ENCODE measurements around the gene THAP5.

The THAP5 gene

DNA sequence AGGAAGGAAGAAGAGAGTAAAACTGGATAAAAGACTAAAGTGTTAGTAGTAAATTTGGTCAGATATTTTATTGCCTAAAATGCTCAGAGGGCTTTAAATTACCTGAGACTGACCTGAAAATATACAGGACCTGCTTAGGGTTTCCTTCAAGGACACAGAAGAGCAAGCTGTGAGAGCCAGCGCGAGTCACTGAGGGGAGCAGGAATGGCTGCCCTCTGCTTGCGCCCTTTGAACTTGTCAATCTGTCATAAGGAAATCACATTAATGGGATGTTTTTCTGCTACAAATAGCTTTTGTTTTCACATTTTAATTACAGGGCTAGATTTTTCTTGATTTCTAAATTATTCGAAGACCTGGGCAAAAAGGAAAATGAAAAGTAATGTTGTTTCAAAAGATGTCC, 27.1 kb upstream of the THAP5 start:
- Histone ChIP-seq H3K4me2 (ENCODE audit: low read depth, low read length) (no peak overlapping the region), H3K79me2 (ENCODE audit: low read length) (no peaks in the 10 kb centered on the region), H3K4me3 (ENCODE audit: low read length) (no peak overlapping the region), H3K9me2 (replicated peaks; ENCODE audit: insufficient read depth, low read length) (no peaks in the 10 kb centered on the region), H3K27ac (ENCODE audit: low read length) (no peak overlapping the region), H3K9me3 (replicated peaks; ENCODE audit: insufficient read depth, low read length) (no peaks in the 10 kb centered on the region), H3K27me3 (replicated peaks; ENCODE audit: insufficient read depth, low read length) (no peaks in the 10 kb centered on the region), H3F3A (ENCODE audit: insufficient read depth, low read length) (no peaks in the 10 kb centered on the region), H3K9ac (ENCODE audit: low read length) (no peak overlapping the region), H3K36me3 (replicated peaks; ENCODE audit: insufficient read depth, low read length) (no peaks in the 10 kb centered on the region), H2AFZ (ENCODE audit: low read length) (no peak overlapping the region), H3K4me1 (ENCODE audit: low read length) (no peaks in the 10 kb centered on the region), H4K20me1 (ENCODE audit: insufficient read depth, low read length) (no peaks in the 10 kb centered on the region)
- DNase-seq, result peak; percentile 69
- TF ChIP-seq, protein P1, sequence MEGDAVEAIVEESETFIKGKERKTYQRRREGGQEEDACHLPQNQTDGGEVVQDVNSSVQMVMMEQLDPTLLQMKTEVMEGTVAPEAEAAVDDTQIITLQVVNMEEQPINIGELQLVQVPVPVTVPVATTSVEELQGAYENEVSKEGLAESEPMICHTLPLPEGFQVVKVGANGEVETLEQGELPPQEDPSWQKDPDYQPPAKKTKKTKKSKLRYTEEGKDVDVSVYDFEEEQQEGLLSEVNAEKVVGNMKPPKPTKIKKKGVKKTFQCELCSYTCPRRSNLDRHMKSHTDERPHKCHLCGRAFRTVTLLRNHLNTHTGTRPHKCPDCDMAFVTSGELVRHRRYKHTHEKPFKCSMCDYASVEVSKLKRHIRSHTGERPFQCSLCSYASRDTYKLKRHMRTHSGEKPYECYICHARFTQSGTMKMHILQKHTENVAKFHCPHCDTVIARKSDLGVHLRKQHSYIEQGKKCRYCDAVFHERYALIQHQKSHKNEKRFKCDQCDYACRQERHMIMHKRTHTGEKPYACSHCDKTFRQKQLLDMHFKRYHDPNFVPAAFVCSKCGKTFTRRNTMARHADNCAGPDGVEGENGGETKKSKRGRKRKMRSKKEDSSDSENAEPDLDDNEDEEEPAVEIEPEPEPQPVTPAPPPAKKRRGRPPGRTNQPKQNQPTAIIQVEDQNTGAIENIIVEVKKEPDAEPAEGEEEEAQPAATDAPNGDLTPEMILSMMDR (IDR thresholded peaks at IDR 0.05; ENCODE audit: low read length), result peak; percentile 72
- TF ChIP-seq EZH2 (optimal IDR thresholded peaks at IDR 0.05; ENCODE audit: low read depth, low read length), result no peak
- no peak for TF ChIP-seq EZH2phosphoT487 (IDR thresholded peaks at IDR 0.05; ENCODE audit: low read length)

DNA sequence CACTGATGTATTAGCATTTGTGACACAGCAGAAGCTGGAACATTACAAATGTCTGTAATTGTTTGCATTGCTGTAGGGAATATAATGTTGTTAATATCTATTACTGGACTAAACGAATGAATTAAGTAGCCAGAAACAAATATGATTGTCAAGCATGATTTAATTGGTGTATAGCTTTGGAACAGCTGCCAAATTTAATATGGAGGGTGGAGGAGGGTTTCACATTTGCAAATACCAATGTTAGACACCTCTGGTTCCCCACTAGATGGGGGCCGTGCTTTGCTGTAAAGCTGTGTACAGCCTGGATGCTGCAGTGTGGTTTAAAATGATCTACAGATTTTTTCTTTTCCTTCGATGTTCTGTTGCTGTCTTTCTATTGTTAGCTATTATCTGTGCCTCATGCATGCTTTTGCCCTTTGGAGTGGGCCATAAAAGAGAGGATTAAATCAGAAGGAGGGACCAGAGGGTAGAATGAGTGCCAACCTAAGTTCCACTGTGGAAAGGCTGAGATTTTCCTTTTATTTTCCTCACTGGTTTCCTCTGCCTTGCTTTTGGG, 23.2 kb upstream of the THAP5 start:
- no peak overlapping the region for H3K27ac ChIP-seq (ENCODE audit: low read length)
- no peaks in the 10 kb centered on the region for H3K9me2 ChIP-seq (replicated peaks; ENCODE audit: insufficient read depth, low read length)
- H2AFZ ChIP-seq (ENCODE audit: low read length), result no peak overlapping the region
- DNase-seq, result no peak
- no peaks in the 10 kb centered on the region for H3K4me1 ChIP-seq (ENCODE audit: low read length)
- no peak overlapping the region for H3K4me2 ChIP-seq (ENCODE audit: low read depth, low read length)
- no peaks in the 10 kb centered on the region for H3K79me2 ChIP-seq (ENCODE audit: low read length)
- H4K20me1 ChIP-seq (ENCODE audit: insufficient read depth, low read length), result no peaks in the 10 kb centered on the region
- no peaks in the 10 kb centered on the region for H3K36me3 ChIP-seq (replicated peaks; ENCODE audit: insufficient read depth, low read length)
- no peak for TF ChIP-seq EZH2 (optimal IDR thresholded peaks at IDR 0.05; ENCODE audit: low read depth, low read length)
- no peak for TF ChIP-seq EZH2phosphoT487 (IDR thresholded peaks at IDR 0.05; ENCODE audit: low read length)
- TF ChIP-seq, protein P1 (IDR thresholded peaks at IDR 0.05; ENCODE audit: low read length), result no peak
- no peak overlapping the region for H3K4me3 ChIP-seq (ENCODE audit: low read length)
- no peaks in the 10 kb centered on the region for H3F3A ChIP-seq (ENCODE audit: insufficient read depth, low read length)
- H3K9ac ChIP-seq (ENCODE audit: low read length), result no peak overlapping the region
- H3K9me3 ChIP-seq (replicated peaks; ENCODE audit: insufficient read depth, low read length), result no peaks in the 10 kb centered on the region
- no peaks in the 10 kb centered on the region for H3K27me3 ChIP-seq (replicated peaks; ENCODE audit: insufficient read depth, low read length)

DNA sequence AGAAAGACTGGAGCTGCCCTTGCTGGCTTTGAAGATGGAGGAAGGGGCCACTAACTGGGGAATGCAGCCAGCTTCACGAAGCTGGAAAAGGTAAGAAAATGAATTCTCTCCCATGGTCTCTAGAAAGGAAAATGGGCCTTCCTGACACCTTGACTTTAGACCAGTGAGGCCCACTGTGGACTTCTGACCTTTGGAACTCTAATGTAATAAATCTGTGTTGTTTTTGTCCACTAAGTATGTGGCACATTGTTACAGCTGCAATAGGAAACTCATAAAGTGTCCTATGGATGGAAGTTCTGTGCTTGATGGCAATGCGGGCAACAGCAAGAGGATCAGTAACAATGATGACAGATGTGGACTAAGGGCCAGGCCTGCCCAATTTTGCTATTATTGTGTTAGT, 21.1 kb upstream of the THAP5 start:
- TF ChIP-seq EZH2phosphoT487 (IDR thresholded peaks at IDR 0.05; ENCODE audit: low read length), result no peak
- TF ChIP-seq, protein P1 (IDR thresholded peaks at IDR 0.05; ENCODE audit: low read length), result no peak
- no peak for TF ChIP-seq EZH2 (optimal IDR thresholded peaks at IDR 0.05; ENCODE audit: low read depth, low read length)
- Histone ChIP-seq H3K79me2 (ENCODE audit: low read length) (no peaks in the 10 kb centered on the region), H3K9me2 (replicated peaks; ENCODE audit: insufficient read depth, low read length) (no peaks in the 10 kb centered on the region), H3K9ac (ENCODE audit: low read length) (no peak overlapping the region), H3K27me3 (replicated peaks; ENCODE audit: insufficient read depth, low read length) (no peaks in the 10 kb centered on the region), H3K9me3 (replicated peaks; ENCODE audit: insufficient read depth, low read length) (no peaks in the 10 kb centered on the region), H4K20me1 (ENCODE audit: insufficient read depth, low read length) (no peaks in the 10 kb centered on the region), H3K36me3 (replicated peaks; ENCODE audit: insufficient read depth, low read length) (no peaks in the 10 kb centered on the region), H3K4me1 (ENCODE audit: low read length) (no peaks in the 10 kb centered on the region), H2AFZ (ENCODE audit: low read length) (no peak overlapping the region), H3K27ac (ENCODE audit: low read length) (no peak overlapping the region), H3K4me2 (ENCODE audit: low read depth, low read length) (no peak overlapping the region), H3F3A (ENCODE audit: insufficient read depth, low read length) (no peaks in the 10 kb centered on the region), H3K4me3 (ENCODE audit: low read length) (no peak overlapping the region)
- no peak for DNase-seq

Measured in MM.1S (cell line).